ENCODE measurements around the gene RCCD1. TPM values are rescaled to one million over a fixed set of nuclear protein-coding genes. Genes with fewer than 3 reads are reported as not detected.

RCCD1 gene
- total and polyA plus RNA-seq, 2 of the 8 experiments (the other 6 are each of a cell fraction or from before 2014, with no cell fraction given), result 9.9 to 18.8 TPM

DNA sequence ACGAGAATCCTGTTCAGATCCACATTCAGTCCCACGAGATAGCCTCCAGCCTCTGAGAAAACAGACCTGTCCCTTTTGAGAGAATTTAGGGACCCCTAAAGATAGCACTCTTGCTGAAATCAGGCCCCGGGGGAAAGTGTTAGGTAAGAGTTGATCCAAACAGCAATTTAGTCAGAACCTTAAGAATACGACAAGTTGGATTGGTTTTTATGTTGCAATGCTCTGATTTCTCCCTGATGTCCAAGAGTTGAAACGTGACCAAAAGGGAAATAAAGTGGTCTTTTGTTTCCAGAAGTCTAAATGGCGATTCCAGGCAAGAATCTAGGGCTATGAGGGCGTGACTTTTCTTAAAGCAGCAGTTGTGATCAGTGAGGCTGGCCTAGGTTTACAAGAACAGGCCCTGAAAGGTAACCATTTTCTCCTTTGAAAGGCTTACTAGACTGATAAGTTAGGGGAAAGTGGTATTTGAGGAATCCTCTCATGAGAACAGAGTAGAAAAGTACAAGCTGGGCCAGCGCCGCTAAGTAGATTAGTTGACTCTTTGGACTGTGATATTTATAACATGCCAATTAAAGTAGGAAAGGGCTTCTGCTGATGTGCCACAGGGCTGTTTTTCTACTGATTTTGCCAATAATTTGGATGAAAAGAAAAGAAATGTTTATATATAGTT is 46.7 kb upstream of the RCCD1 start:
- H3K27ac ChIP-seq (ENCODE audit: low read depth, low read length), result no peak overlapping the region
- ChIA-PET POLR2A (ENCODE audit: partially characterized antibody) (no interaction called here), CTCF (ENCODE audit: partially characterized antibody) (interaction anchor here (0.6 to 11.2 kb wide), 2 partner anchors 24 to 204 kb away, joined by 4 to 187 read pairs; partner anchors contain the start of genes HDDC3 and UNC45A)
- no peak overlapping the region for H3K4me2 ChIP-seq (ENCODE audit: insufficient read depth in 1 of 2, low read depth in 2 of 2, low read length in 2 of 2)
- no peak overlapping the region for H3K4me3 ChIP-seq (ENCODE audit: extremely low read depth in 1 of 4, insufficient read depth in 2 of 4, low read depth in 3 of 4, low read length in 4 of 4)
- H3K4me1 ChIP-seq (replicated peaks in 1 of 4; ENCODE audit: control insufficient read depth in 3 of 4, insufficient read depth in 4 of 4, low read length in 3 of 4), result peaks cover 2 to 5% (median 4%) of the 10 kb centered on the region in 4 experiments; a peak in 6 of 7 replicates
- H3K23ac ChIP-seq (ENCODE audit: insufficient read length), result no peak overlapping the region
- H4K5ac ChIP-seq (ENCODE audit: insufficient read length, low read depth, low read length), result no peak overlapping the region
- H2BK120ac ChIP-seq (replicated peaks; ENCODE audit: low read depth, low read length), result no peak overlapping the region
- H2BK12ac ChIP-seq (ENCODE audit: low read depth, low read length), result no peak overlapping the region
- peaks cover 0 to 6% of the 10 kb centered on the region in 2 experiments for H4K20me1 ChIP-seq (replicated peaks in 1 of 2; ENCODE audit: control insufficient read depth in 1 of 2, insufficient read depth in 2 of 2, low read length in 2 of 2)
- WGBS, 2 experiments (ENCODE audit: extremely low coverage in 1 of 2, insufficient coverage in 1 of 2, insufficient read length in 1 of 2, insufficient replicate concordance in 2 of 2, low coverage in 1 of 2, low lambda C conversion rate in 2 of 2, missing lambda C conversion rate in 1 of 2), result 88% methylated on average over 9 of the region's 9 CpGs; no CpG with 5 or more reads in 1 of the 2 experiments
- H2AK5ac ChIP-seq (ENCODE audit: low read depth, low read length), result no peak overlapping the region
- H3K56ac ChIP-seq (replicated peaks; ENCODE audit: insufficient read length, low read depth, low read length), result no peak overlapping the region
- no peaks in the 10 kb centered on the region for H3K79me2 ChIP-seq (ENCODE audit: control insufficient read depth in 1 of 2, insufficient read depth in 2 of 2, low read length in 2 of 2)
- H2BK15ac ChIP-seq (ENCODE audit: low read length), result no peak overlapping the region
- no peak overlapping the region for H2AFZ ChIP-seq (ENCODE audit: low read length)
- no peak overlapping the region for H3K4ac ChIP-seq (replicated peaks; ENCODE audit: insufficient read length, low read depth, low read length)
- H3K14ac ChIP-seq (ENCODE audit: insufficient read length), result no peak overlapping the region
- H3K23me2 ChIP-seq (ENCODE audit: low read depth, low read length), result peaks cover 9% of the 10 kb centered on the region; the same call in 1 of the 2 replicates
- no peak overlapping the region for H3K18ac ChIP-seq (ENCODE audit: extremely low read depth, low read length)
- no peak overlapping the region for H2BK5ac ChIP-seq (ENCODE audit: low read depth, low read length)
- H2BK20ac ChIP-seq (ENCODE audit: low read length), result no peak overlapping the region
- H3K27me3 ChIP-seq (replicated peaks in 1 of 4; ENCODE audit: control insufficient read depth in 3 of 4, extremely low read depth in 1 of 4, insufficient read depth in 3 of 4, low read length in 3 of 4), result peaks cover 0 to 16% (median 8%) of the 10 kb centered on the region in 4 experiments; a peak in 5 of 7 replicates
- H3K9ac ChIP-seq (replicated peaks in 1 of 4; ENCODE audit: extremely low read depth in 1 of 4, low read depth in 3 of 4, low read length in 3 of 4), result no peak overlapping the region
- H3K36me3 ChIP-seq (ENCODE audit: control insufficient read depth in 2 of 4, insufficient read depth in 4 of 4, low read length in 3 of 4), result no peaks in the 10 kb centered on the region; a peak in 3 of 8 replicates
- no peaks in the 10 kb centered on the region for H3K9me3 ChIP-seq (ENCODE audit: insufficient read depth in 2 of 2, low read depth in 1 of 2, low read length in 1 of 2)
- no peaks in the 10 kb centered on the region for H3K79me1 ChIP-seq (ENCODE audit: low read depth, low read length)
- H4K8ac ChIP-seq (ENCODE audit: extremely low read depth, insufficient read depth, low read length), result no peak overlapping the region
- no peak for FAIRE-seq
- no peak for DNase-seq (ENCODE audit: low read depth in 1 of 2, low spot score in 2 of 2)
- H4K91ac ChIP-seq (replicated peaks; ENCODE audit: insufficient read length, low read length), result no peak overlapping the region
- no peak for TF ChIP-seq JUND (IDR thresholded peaks at IDR 0.05; ENCODE audit: low read length)
- no peak for TF ChIP-seq TAF1 (IDR thresholded peaks at IDR 0.05; ENCODE audit: low read depth, low read length)
- TF ChIP-seq, protein P1, sequence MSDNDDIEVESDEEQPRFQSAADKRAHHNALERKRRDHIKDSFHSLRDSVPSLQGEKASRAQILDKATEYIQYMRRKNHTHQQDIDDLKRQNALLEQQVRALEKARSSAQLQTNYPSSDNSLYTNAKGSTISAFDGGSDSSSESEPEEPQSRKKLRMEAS (IDR thresholded peaks at IDR 0.05), result no peak
- no peak for TF ChIP-seq EGR1 (IDR thresholded peaks at IDR 0.05; ENCODE audit: borderline replicate concordance, low read depth, low read length)
- TF ChIP-seq RNF2 (IDR thresholded peaks at IDR 0.05; ENCODE audit: borderline replicate concordance, low read depth, low read length, missing control alignments, poor library complexity, severe bottlenecking), result no peak
- TF ChIP-seq NRF1 (IDR thresholded peaks at IDR 0.05; ENCODE audit: low read depth, low read length), result no peak
- TF ChIP-seq EZH2 (IDR thresholded peaks at IDR 0.05; ENCODE audit: low read depth, low read length, severe bottlenecking), result no peak
- no peak for TF ChIP-seq CTBP2 (IDR thresholded peaks at IDR 0.05; ENCODE audit: borderline replicate concordance, insufficient read depth, insufficient read length, low read length)
- TF ChIP-seq HDAC2 (IDR thresholded peaks at IDR 0.05; ENCODE audit: borderline replicate concordance in 1 of 2, low read depth in 2 of 2, low read length in 2 of 2), result no peak
- TF ChIP-seq CBX5 (IDR thresholded peaks at IDR 0.05; ENCODE audit: low read depth, low read length), result no peak
- no peak for TF ChIP-seq RBBP5 (IDR thresholded peaks at IDR 0.05; ENCODE audit: borderline replicate concordance, low read depth, low read length)

All from H1 (cell line).